GM12892 (cell line): ENCODE data around the gene SLN.

ENCODE experiments used
- POLR2A ChIP-seq: IDR thresholded peaks from 2 replicates; pipeline ENCODE4 v1.6.1; 2011; ENCODE audit warnings: low read depth, low read length, control low read depth
- POLR2AphosphoS5 ChIP-seq: IDR thresholded peaks from 2 replicates; pipeline ENCODE4 v1.6.1; 2011; ENCODE audit warnings: low read depth, low read length, control low read depth
- TAF1 ChIP-seq: IDR thresholded peaks from 2 replicates; pipeline ENCODE4 v1.6.1; 2011; ENCODE audit warnings: low read depth, mild to moderate bottlenecking, control low read depth, low read length, borderline replicate concordance

DNA sequence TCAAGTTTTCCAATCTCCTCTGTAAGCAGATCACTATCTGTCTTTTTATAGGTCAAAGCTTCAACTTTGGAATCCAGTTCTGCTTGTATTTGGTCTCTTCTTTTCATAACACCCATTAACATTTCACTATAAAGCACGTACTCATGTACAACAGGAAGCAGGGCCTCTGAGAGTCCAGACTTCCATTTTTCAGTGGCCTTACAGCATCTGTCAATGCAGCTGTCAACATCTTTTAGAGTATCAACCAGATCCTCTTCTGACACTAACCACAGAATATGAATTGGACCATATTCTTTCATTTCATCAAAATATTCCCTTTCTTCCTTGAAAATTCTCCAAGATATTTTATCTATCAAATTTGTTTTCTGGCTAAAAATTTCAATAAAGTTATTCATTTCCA lies 24.7 kb upstream of the SLN start:
- no peak for TF ChIP-seq POLR2AphosphoS5
- no peak for TF ChIP-seq POLR2A
- TF ChIP-seq TAF1 = no peak
